HG03139 (cell line): ENCODE data around the gene GNAZ.
"Not testable (repeated sequence)": the region's sequence is repeated elsewhere in the genome, so short reads cannot be mapped to it uniquely, and the experiment has no call there.

Experiments used
- ATAC-seq: cut with Tn5 transposase; IDR thresholded peaks from one replicate; pipeline ENCODE4 v1.9.1; 2021; ENCODE audit not compliant: unreplicated experiment

Gene GNAZ

GRCh38 chr22:23070418-23071229, at the start of gene GNAZ:
GNAZ (plus strand) TSS chr22:23070519; CDS start chr22:23095696, 25,177 bp downstream.
- ATAC-seq, result no peak

- ATAC-seq, result no peak
These were observed 49.5 kb upstream of the GNAZ start for GRCh38 chr22:23020659-23021293.

- not testable (repeated sequence) for ATAC-seq
These were observed 48.5 kb upstream of the GNAZ start for GRCh38 chr22:23021660-23022353.

GRCh38 chr22:23023294-23023693, 47.0 kb upstream of the GNAZ start:
- ATAC-seq, result no peak

GRCh38 chr22:23026777-23027176, 43.5 kb upstream of the GNAZ start:
- no peak for ATAC-seq

GRCh38 chr22:23027849-23028248, 42.5 kb upstream of the GNAZ start:
- not testable (repeated sequence) for ATAC-seq

- ATAC-seq, result no peak
These were observed 40.6 kb upstream of the GNAZ start for GRCh38 chr22:23029521-23030228.

- no peak for ATAC-seq
These were observed 38.9 kb upstream of the GNAZ start for GRCh38 chr22:23031381-23031780.

DNA sequence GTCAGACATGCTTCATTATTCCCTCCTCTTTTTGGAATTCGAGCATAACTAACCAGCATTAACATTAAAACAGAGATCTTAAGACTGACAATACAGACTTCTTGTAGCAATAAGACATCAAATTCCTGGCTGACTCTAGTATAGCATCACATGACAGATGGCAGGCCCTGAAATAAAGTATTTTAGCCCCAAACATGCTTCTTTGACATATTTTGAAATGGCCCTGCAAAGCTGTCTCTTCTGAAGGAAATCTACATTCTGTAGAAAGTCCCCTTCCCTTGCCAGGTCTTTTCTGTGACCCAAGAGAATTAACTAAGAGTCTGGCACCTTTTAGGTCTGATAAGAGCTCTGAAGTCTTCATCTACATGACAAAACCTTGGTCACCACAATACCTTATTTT, 38.5 kb upstream of the GNAZ start:
- ATAC-seq, result no peak

DNA sequence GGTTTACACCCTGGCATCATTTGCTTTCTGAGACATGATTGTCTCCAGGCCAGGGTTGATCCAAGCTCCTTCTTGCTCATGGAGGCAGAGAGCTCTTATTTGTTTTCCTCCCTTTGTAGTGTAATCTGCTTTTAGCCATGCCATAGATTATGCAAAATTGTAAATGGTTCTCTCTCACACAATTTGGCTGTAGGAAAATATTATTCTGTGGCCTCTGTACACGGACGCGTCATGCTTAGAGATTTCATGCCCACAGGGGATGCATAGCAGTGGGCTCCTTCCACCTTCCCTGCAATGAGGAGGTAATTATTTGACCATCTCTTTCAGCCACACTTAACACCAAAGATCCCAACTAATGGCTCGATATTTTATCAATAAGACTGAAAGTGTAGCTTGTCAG, 37.7 kb upstream of the GNAZ start:
- ATAC-seq, result no peak

DNA sequence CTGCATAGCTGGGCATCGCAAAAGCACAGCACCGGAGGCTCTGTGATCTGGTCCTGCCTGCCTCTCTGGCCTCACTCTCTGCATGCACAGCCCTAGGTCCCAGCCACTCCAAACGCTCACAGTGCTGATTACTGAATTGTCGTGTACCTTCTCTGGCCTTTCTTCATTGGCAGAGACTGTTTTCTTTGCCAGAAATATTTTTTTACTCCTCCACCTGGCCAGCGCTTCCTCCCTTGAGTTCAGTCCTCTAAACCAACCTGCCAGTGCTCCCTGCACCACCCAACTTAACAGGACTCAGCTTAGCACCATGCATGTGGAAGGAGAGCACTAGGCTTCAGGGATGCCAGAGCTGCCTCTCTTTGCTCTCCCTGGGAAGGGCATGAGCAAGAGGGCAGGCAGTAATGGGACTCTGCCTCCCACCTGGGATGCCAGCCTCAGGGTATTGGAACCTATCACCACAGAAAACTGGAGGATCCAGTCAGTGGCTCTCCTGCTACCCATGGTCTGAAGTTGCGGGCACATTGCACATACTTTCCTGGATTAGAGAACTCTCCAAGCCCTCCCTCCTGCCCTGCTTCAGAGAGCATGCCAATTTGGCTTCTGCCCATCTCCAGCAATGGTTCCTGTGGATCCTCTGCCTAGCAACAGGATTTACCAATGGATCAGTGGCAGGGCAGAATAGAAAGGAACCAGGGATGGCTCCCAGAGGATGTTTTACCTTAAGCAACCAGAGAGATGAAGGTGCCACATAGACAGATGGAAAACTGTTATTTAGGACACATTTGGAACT, 37.0 kb upstream of the GNAZ start:
- no peak for ATAC-seq

DNA sequence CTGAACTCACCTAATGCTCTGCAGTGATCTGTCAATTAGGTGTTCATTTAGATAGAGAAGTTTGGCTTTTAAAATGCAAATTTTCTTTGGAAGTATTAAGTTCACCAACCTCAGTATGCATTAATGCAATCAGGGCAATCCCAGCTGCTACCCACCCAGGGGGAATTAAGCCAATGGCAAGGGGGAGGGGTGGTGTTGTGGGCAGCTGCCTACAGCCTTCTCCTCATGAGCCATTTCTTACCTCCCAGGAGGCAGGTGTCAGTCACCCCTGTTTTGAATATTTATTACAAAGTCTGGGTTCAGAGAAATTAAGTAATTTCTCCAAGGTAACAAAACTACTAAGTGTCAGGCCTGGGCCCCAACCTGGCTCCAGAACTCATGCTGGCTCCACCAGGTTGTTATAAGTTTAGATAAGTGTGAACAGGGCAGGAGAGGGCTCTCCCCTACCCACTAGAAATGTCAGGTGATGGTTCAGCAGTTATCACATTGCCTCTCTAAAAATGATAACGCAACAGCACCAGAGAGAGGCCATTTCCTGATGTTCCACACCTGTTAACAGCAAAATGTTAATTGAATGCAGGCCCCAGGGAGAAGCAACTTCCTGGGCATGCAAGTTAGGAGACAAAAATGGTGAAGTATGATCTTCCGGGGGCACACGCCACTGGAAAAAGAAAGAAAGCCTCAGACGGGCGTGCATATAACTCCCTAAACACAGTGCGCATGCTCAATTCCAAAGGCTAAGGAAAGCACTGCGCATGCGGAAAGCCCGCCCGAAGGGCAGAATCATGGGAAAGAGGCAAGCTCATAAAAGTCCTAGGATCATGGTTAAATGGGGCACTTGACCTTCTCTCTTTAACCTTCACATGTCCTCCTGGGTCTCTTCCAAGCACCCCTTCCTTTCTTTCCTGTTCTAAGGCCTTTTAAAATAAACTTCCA, 35.4 kb upstream of the GNAZ start:
- ATAC-seq, result no peak

DNA sequence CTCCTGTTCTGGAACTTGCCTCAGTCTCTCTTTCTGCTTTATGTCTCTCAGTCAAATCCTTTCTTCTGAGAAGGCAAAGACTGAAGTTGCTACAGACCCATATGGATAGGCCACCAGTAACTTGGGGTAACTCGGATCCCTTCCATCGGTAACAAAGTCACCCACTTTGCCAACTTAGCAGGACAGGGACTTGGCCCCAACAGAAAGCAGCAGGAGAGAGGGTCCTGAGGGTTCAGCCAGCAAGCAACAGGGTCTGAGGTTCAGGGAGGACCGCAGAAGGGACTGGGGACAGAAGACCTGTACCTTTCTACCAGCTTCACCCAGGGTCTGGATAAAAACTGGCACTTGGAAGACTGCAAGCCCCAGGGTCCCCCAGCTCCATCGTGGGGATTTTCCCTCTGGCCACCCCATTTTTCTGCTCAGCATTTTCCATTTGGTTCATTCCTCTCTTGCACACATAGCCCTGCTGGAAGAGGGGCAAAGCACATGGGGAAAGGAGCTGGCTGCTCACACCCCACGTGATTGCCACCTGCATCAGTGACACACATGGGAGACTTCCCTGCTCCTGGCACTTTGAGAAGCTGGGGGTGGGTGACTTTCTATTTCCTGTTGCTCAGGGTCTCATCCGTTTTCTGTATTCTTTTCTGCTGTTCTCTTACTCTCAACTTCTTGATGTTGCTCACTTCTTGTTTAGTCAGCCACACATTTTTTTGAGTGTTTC, 34.6 kb upstream of the GNAZ start:
- no peak for ATAC-seq

DNA sequence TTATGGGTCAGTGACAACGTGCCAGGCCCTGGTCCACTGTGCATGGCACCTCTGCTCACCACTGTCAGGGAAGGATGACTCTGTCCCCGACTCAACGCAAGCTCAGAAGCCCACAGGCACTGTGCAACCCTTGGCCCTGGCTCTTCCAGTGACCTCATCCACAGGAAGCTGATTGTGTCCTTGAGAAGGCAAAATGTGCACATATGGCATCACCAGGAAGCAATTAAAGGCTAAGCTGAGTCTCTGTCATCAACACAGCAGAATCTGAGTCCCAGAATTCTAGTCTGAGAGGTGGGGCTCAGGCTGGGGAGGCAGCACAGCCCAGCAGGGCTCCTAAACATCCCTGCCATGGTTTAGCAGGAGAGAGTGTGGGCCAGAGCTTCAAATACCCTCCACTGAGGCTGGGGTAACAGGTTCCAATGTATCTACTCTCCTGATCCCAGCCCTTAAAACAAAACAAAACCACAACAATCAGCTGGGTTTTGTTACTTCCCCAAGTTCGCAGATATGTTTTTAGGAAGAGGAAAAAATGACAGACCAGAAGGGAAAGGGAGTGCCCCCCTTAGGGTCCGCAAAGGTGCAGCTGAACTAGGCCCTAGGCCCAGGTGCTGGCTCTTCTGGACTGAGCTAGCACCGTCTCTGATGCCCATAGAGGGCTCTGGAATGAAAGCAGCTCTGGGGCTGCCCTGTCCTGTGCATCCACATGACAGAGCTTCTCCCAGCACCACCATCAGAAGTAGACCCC, 33.5 kb upstream of the GNAZ start:
- ATAC-seq, result no peak

DNA sequence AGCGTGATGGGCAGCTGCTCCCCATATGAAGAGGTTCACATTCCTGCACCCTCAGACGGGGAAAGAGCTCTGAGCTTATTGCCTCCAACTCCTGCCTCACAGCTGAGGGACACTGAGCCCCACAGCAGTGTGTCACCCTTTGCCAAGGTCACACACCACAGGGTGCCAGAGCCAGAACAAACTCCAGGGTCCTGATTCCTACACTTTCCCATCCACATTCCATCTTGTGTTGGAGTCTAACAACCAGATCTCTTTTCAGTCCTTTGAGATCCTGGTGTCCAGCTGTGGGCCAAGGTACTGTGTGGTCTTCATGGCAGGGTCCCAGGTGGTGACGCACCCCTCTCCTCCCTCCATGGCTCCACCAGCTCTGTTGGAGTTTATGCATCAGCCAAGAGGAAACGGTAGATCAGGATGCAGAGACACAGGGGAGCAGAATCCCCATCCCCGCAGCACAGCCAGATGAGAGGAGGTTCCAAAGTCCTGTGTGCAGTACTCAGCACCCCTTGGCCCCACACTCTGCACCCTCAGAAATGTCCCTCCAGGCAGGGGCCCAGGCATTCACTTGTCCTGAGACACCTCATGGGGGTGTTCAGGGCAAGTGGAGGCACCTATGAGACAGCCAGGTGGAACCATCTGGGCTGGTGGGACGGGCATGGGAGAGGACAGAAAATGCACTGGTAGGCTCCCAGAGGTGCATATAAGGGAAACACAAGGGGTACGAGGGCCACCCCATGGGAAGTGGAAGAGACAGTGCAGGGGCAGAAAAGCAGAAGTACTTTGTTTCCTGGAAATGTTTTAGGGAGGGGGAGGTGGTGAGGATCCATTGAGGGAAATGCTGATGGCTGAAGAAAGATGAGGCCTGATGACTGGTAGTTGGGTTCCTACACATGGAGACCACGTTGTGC, 32.6 kb upstream of the GNAZ start:
- no peak for ATAC-seq

DNA sequence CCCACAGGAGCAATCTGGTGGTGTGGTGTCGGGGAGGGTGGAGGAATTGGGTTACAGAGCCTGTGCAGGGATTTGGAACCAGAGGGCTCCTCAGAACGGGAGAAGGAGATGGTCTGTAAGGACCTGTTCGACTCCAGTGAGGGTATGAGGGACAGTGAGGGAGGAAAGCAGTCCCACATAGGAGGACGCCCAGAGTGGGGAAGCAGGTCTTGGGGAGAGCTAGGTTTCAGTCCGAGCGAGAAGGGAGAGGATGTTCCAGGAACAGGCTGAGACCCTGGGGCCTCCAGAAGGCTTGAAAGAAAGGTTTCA, 32.0 kb upstream of the GNAZ start:
- ATAC-seq, result no peak

GRCh38 chr22:23038902-23039301, 31.4 kb upstream of the GNAZ start:
- ATAC-seq, result no peak
